Activated CD8-positive, alpha-beta memory T cell treated with anti-CD3 and anti-CD28 coated beads for 36 hours (primary cell): ENCODE measurements around the gene GUCY2D. TPM values are rescaled to one million over a fixed set of nuclear protein-coding genes. Genes with fewer than 3 reads are reported as not detected.

Source experiments
- CTCF ChIA-PET: fragments of 350-600 bp; sonication (Branson Sonifier 250); formaldehyde crosslinking; loops from one replicate; lab custom pipeline; 2021; ENCODE audit warnings: antibody characterized with exemption; lab: Charles Lee
- POLR2A ChIA-PET: fragments of 350-600 bp; sonication (Branson Sonifier 250); formaldehyde crosslinking; loops from one replicate; lab custom pipeline; 2021; ENCODE audit warnings: antibody characterized with exemption; lab: Charles Lee
- total RNA-seq, 2 experiments: library from RNA; stranded (reverse); gene quantifications; one replicate each; pipeline ENCODE4 v1.2.3, GENCODE V29; 2021

The GUCY2D gene
- total RNA-seq, 2 experiments from 2014 or later: not detected

DNA sequence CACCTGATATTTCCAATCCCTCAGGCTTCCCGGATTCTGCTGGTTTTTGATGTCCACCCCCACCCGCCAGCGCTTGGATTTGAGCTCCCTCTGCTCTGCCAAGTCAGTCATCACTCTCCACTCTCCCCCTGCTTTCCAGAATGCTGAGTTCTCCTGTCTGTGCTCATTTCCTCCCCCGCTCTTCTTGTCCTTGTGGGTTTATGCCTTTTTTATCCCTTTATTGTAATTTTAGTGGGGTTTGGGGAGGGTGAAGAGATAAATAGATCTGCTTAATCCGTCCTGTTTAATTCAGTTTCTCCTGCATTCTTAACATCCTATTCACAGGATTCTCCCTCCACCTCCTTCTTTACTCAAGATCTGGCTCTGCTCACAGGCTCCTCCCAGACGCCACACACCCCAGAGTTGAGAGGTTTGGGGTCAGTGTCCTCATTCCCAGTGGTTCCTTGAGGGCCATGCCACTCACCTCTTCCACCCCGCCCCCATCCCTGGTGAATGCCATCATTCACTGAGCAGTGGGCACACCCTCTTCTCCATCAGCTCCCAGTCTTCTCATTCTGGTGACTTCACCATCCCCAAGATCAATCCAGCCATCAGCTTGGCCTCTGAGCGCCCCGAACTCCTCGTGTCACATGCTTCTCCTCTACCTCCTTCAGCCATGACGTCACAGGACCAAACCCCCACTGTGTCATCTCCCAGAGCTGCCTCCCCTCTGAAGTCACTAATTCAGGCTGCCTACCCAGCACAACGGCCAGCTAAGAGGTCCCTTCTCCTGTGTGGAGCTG lies 15.1 kb upstream of the GUCY2D start:
- CTCF ChIA-PET: interaction anchor here (0.8 to 2.0 kb wide), 6 partner anchors 11 to 183 kb away, joined by 3 to 9 read pairs (median 4); partner anchors contain the start of genes CNTROB and TRAPPC1
- POLR2A ChIA-PET: no interaction called here

DNA sequence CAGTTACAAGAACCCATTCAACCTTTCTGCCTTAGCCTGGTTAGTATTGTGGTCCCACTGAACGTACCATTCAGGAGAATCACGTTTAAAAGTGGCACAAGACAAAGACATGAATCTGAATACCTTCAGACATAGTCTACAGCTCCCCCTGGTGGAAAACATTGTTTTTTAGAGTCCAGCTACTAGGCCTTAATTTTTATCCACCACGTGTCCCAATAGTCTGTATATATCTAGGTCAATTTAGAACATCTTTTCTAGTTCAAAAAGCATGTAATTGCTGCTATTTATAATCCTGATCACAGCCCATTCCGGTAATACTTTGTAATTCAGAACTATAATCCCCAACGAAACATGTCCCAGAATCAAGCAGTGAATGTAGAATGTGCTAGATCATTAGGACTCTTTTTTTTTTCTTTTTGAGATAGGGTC lies 13.7 kb upstream of the GUCY2D start:
- CTCF ChIA-PET: interaction anchor here (0.7 to 3.4 kb wide), 19 partner anchors 8 to 153 kb away, joined by 3 to 39 read pairs (median 9); partner anchors contain the start of genes CNTROB, GUCY2D, NAA38 and RNF227

DNA sequence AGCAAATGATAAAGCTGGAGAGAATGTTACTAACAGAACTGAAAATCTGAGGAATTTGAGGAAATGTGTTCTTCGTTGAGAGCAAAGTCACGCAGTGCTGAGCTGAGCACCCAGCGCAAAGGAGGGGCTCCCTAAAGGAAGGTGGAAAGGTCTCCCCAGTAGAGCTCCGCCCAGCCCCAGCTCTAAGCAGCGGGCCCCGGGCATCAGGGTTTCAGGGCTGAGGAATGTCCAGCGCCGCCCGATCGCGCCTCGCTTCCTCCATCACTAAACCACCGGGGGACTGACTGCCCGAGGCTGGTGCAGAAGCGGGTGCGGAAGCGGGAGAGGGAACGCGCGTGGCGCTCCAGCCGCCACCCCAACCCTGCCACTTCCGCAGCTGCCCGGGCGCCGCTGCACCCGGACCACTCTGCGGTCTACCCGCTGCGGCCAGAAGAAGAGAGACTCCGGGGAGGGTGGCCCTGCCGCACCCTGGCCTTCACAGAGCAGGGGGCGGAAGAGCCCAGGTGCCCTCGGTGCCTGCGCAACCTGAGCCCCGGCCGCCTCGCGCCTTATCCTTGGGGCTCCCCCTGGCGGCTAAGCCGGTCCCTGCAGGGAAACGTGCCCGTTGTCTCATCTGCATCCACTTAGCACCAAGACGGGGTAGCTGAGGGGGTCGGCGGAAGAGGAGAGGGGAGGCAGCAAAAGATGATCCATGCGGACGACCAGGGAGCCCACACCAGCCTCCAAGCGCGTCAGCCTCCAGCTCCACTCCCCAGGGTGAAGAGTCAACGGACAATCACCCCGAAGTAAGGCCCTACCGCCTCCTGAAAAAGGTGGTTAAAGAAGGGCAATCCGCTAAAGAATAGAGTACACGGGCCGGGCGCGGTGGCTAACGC lies 12.4 kb upstream of the GUCY2D start:
- POLR2A ChIA-PET: interaction anchor here (0.6 to 1.6 kb wide), 7 partner anchors 66 to 133 kb away, joined by 3 to 11 read pairs (median 4); partner anchors contain the start of genes NAA38 and RNF227

More for the DNA sequence above, 13.7 kb upstream of the GUCY2D start:
- POLR2A ChIA-PET: no interaction called here

DNA sequence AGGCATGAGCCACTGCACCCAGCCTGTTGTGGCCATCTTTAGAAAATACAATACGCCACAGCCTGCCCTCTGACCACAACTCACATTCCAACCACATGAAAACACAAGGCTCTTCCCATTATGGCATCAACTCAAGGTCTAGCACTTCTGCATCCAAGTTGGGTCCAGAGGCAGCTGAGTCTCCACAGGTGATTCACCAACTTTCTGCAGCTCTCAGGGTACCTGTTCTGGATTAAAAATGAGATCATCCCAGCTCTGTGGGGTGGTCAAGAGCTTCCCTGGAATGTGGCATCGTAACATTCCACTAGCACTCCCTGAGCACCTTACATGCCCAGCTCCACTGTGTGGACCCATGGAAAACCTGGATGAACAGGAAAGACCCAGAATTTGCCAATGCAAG lies 9.9 kb upstream of the GUCY2D start:
- CTCF ChIA-PET: interaction anchor here (0.9 to 1.4 kb wide), 5 partner anchors 77 to 132 kb away, joined by 3 to 4 read pairs (median 3); no protein-coding TSS in a partner anchor
- POLR2A ChIA-PET: no interaction called here

More for the DNA sequence above, 12.4 kb upstream of the GUCY2D start:
- CTCF ChIA-PET: interaction anchor here (0.7 to 3.4 kb wide), 46 partner anchors 8 to 305 kb away, joined by 3 to 39 read pairs (median 5); partner anchors contain the start of genes CNTROB, GUCY2D, KCNAB3 and KDM6B

DNA sequence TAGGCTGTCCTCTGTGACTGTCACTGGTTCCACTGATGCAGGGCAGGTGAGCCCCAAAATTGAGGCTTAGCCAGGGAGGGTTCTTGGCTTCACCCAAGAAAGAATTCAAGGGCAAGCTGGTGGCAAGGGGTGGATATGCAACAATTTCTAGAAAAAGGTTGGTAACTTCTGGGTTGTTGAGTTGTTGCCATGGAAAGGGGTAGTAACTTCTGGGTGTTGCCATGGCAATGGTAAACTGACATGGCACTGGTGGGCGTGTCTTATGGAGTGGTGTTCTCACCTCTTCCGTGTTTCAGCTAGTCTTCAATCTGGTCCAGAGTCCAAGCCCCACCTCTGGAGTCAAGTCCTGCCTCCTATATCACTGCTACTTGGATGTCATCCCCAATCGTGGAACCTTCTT lies 9.5 kb upstream of the GUCY2D start:
- ChIA-PET CTCF (interaction anchor here (0.9 to 1.4 kb wide), 5 partner anchors 77 to 132 kb away, joined by 3 to 4 read pairs (median 3); no protein-coding TSS in a partner anchor), POLR2A (no interaction called here)

DNA sequence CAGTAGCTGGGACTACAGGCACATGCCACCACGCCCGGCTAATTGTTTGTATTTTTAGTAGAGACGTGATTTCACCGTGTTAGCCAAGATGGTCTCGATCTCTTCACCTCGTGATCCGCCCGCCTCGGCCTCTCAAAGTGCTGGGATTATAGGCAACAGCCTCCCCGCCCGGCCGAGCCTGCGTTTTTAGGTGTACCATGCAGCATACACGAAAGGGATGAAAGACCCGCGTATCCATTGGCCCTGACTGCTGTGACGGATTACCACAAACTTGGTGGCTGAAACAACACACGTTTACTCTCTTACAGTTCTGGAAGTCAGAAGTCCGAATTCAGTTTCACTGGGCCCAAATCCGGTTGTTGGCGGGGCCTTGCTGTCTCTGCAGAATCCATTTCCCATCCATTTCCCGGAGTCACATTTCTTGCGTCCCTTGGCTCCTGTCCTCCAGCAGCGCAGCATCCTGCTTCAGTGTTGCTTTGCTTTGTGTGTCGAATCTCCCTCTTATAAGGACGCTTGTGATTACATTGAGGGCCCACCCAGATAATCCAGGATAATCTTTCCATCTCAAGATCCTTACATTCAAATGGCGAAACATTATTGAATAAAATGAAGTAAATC lies 8.3 kb upstream of the GUCY2D start:
- ChIA-PET CTCF (no interaction called here), POLR2A (no interaction called here)

DNA sequence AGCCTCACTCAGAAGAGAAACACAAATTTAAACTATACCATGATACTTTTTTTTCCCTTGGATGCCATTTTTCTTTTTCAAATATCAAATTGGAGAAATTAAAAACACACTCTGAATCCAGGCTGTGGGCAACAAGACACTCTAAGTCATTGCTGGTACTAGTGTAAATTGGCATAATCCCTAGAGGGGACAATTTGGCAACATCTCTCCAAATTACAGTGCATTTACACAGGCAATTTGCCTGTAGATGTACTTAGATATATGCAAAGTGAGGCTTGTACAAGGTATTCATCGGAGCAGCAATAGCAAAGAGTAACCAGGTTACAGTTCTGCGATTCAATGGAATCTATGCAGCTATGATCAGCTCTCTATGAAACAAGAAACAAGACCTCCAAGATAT lies 6.7 kb upstream of the GUCY2D start:
- CTCF ChIA-PET: interaction anchor here (2.0 kb wide), 1 partner anchor 83 kb away, joined by 4 read pairs; no protein-coding TSS in a partner anchor

DNA sequence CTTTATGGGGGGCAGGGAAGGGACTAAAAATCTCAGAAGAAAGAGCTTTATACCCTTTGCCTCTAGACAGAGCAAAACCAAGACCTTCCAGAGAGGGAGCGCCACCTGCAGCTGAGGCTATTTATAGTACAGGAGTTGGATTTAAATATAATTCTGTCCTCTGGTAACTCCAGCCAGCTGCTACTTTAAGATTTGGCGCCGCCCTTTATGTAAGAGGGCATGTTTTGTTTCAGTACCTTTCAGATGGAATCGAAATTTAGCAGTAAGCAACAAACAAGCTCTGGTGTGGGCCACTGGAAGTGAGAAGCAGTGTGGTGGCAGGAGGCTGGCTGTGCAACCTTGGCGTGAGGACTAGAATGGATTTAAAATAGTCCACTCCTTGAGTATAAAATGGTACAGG lies 5.2 kb upstream of the GUCY2D start:
- ChIA-PET POLR2A (no interaction called here), CTCF (interaction anchor here (1.1 to 2.0 kb wide), 2 partner anchors 85 to 172 kb away, joined by 4 read pairs; no protein-coding TSS in a partner anchor)

More for the DNA sequence above, 6.7 kb upstream of the GUCY2D start:
- POLR2A ChIA-PET: no interaction called here

DNA sequence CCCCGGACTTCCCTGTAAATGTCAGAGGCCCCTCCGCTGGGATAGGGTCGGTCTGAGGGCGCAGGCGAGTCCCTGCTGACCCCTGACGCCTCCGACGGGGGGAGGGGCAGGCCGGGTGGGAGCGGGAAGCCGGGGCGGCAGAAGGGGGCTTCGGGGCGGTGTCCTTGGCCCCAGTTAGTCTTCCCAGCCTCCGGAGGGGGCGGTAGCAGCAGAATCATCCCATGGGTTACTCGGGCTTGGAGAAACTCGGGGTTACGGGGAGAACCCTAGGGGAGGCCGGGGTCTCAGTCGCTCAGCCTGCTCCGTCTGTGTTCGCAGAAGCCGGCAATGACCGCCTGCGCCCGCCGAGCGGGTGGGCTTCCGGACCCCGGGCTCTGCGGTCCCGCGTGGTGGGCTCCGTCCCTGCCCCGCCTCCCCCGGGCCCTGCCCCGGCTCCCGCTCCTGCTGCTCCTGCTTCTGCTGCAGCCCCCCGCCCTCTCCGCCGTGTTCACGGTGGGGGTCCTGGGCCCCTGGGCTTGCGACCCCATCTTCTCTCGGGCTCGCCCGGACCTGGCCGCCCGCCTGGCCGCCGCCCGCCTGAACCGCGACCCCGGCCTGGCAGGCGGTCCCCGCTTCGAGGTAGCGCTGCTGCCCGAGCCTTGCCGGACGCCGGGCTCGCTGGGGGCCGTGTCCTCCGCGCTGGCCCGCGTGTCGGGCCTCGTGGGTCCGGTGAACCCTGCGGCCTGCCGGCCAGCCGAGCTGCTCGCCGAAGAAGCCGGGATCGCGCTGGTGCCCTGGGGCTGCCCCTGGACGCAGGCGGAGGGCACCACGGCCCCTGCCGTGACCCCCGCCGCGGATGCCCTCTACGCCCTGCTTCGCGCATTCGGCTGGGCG lies 542 bp downstream of the GUCY2D start:
- ChIA-PET POLR2A (no interaction called here), CTCF (interaction anchor here (2.1 kb wide), 1 partner anchor 13 kb away, joined by 13 read pairs; no protein-coding TSS in a partner anchor)

DNA sequence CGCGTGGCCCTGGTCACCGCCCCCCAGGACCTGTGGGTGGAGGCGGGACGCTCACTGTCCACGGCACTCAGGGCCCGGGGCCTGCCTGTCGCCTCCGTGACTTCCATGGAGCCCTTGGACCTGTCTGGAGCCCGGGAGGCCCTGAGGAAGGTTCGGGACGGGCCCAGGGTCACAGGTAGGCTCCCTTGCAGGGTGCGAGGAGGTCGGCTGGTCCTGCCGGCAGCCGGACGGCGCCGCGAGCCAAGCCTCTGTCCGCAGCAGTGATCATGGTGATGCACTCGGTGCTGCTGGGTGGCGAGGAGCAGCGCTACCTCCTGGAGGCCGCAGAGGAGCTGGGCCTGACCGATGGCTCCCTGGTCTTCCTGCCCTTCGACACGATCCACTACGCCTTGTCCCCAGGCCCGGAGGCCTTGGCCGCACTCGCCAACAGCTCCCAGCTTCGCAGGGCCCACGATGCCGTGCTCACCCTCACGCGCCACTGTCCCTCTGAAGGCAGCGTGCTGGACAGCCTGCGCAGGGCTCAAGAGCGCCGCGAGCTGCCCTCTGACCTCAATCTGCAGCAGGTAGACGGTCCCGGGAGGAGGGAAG lies 1.3 kb downstream of the GUCY2D start:
- CTCF ChIA-PET: interaction anchor here (1.1 to 1.9 kb wide), 2 partner anchors 13 to 19 kb away, joined by 3 to 9 read pairs; no protein-coding TSS in a partner anchor
- POLR2A ChIA-PET: no interaction called here

DNA sequence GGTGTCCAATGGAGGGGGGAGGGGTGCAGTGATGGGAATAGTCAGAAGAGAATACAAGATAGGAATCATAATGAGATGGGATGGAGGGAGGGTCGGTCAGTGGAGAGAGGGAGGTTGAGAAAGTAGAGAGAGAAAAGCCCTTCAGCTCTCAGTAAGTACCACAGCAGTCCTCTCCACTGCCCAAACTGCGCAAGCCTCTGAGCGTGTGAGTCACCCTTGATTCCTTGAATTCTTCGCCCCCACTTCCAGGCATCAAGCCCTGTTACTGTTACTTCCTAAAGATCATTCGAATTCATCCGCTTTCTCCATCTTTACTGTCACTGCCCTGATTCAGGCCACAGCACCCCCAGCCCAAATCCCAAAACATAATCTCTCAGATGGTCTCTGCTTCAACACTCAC lies 2.5 kb downstream of the GUCY2D start:
- ChIA-PET POLR2A (no interaction called here), CTCF (interaction anchor here (1.1 to 1.9 kb wide), 2 partner anchors 15 to 20 kb away, joined by 3 to 9 read pairs; no protein-coding TSS in a partner anchor)

DNA sequence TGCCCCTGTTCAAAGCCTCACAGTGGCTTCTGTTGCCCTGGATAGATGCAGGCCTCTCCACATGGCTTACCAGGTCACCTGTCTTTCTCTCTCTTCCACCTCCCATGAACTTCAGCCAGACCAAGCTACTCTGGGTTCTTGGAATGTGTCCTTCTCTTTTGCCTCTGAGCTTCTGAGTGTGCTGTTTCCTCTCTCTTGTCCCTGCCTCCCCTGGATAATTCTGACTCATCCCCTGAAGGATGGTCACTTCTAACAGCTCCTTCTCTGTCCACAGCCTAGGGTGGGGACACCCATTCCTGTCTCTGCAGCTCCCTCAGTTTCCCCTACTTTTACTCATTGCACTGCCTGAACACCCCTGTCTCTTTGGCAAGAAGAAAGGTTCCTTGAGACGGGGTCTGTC lies 2.9 kb downstream of the GUCY2D start:
- ChIA-PET POLR2A (no interaction called here), CTCF (interaction anchor here (0.6 to 1.9 kb wide), 2 partner anchors 15 to 100 kb away, joined by 4 to 9 read pairs; no protein-coding TSS in a partner anchor)

DNA sequence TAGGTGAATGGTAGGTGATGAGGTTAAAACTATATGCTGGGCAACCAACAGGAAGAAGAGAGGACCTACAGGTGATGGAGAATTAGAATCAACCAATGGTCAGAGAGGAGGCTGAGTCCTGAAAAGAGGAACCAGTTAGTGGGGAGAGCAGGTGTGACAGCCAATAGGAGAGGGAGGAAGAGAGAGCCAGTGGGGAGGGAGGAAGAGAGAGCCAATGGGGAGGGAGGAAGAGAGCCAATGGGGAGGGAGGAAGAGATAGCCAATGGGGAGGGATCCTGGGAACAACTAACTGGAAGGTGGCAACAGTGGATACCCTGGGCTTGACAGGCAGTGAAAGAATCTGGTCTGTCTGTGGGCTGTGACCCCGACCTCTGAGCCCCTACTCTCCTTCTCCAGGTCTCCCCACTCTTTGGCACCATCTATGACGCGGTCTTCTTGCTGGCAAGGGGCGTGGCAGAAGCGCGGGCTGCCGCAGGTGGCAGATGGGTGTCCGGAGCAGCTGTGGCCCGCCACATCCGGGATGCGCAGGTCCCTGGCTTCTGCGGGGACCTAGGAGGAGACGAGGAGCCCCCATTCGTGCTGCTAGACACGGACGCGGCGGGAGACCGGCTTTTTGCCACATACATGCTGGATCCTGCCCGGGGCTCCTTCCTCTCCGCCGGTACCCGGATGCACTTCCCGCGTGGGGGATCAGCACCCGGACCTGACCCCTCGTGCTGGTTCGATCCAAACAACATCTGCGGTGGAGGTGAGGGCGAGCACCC lies 3.7 kb downstream of the GUCY2D start:
- ChIA-PET CTCF (interaction anchor here (0.6 kb wide), 1 partner anchor 99 kb away, joined by 4 read pairs; no protein-coding TSS in a partner anchor), POLR2A (no interaction called here)

DNA sequence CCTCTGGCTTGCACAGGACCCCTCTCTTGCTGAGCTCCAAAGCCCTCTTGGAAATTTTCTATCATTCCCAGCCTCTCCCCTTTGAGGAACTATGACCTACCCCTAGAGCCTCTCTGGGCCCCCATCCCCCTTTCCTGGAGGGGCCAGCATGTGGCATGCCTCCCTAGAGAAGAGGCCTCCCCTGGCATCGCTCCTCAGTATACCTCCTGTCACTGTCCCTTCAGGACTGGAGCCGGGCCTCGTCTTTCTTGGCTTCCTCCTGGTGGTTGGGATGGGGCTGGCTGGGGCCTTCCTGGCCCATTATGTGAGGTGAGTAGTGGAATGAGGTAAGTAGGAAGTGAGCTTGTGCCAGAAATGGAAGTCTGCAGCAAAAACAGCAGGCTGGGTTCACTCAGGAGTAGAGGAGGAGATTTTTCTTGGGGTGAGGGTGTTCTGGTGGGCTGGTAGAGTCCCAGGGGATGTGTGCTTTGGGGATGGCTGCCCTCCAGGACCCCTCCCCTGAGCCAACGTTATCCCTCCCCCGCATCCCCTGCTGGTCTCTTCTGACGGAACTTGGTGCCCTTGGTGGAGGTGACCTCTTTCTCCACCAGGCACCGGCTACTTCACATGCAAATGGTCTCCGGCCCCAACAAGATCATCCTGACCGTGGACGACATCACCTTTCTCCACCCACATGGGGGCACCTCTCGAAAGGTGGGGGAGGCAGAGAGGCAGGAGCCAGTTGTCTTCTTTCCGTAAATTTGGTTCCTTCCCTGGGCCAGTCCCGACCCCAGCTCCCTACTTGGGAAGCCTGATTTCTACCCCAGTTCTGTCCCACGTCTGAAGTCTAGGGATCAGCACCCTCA lies 4.6 kb downstream of the GUCY2D start:
- CTCF ChIA-PET: no interaction called here
- POLR2A ChIA-PET: no interaction called here

DNA sequence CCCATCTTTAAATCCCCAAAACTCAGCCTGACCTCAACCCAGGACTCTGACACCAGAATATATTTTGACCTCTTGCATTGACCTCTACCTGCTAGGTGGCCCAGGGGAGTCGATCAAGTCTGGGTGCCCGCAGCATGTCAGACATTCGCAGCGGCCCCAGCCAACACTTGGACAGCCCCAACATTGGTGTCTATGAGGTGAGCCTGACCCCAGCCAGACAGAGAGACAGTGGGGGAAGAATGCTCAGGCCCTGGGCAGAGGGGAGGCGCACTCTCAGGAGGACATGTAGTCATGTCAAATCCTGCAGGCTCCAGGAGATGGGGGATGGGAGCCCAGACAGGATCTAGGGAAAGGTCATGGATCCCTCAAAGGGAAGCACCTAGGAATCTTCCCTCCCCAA lies 5.4 kb downstream of the GUCY2D start:
- CTCF ChIA-PET: no interaction called here
- POLR2A ChIA-PET: no interaction called here
